Hepatic stellate cell (primary cell): ENCODE data around the gene ACSF3.
A peak's percentile ranks its signal among the peaks of the same experiment; 100 is the strongest.
"Not testable (repeated sequence)": the region's sequence is repeated elsewhere in the genome, so short reads cannot be mapped to it uniquely, and the experiment has no call there.

Source experiments
- DNase-seq: peaks from one replicate; pipeline ENCODE4 v3.0.0; 2011; ENCODE audit warnings: low spot score

The ACSF3 gene

DNA sequence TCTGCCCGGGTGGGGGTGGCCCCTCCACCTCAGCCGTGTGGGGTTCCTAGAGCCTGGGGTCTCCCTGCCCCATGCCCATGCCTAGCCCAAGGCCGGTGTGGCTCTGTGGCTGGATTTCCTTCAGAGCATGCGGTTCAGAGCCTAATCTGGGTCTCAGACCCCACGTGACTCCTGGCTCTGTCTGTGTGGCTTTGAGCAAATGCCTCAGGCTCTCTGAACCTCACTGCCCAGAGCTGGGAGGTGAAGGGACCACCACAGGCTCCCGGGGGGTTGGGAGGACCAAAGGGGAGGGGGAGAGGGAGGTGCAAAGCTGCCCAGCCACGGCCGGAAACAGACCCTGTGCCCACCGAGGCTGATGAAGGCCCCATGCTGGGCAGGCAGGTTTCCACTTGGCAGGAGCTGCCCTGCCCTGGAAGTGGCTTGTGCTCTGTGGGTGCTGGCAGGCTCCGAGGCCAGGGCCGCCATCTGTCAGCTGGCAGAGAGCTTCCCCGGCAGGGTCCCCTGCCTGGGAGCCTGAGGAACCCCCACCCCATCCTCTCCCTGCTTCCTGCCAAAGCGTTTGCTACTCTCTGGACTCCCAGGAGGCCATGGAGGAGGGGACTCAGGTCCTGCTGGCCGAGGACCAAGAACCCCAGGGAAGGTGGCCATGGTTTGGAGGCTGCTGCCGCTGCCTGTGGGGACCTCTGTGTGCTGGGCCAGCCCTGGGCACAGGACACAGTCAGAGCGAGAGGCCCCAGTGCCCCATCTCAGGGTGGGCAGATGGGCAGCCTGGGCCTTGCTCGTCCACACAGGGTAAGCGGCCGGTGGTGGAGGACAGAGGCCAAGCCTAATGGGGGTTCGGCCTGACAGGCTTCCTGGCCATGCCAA lies 81.9 kb downstream of the ACSF3 start:
- DNase-seq, result no peak

- DNase-seq, result no peak
These were observed 82.6 kb downstream of the ACSF3 start for GRCh38 chr16:89176147-89176690.

DNA sequence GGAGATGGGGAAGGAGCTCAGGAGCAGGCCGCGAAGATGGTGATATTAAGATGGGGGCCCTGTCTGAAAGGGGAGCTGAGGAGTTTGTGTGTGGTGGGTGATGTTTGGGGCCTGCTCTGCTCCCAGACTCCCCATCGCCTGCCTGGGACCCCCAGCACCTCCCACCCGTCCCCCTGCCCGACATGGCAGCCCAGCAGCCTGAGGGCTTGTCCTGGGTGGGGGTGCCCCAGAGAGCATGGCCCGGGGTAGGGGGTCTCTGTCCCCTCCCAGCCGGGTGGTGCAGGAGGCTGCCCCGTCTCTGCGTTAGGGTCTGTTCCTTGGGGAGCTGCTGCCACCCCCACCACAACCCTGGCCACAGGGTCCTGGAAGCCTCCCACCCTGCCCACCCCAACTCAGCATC lies 83.1 kb downstream of the ACSF3 start:
- no peak for DNase-seq

- DNase-seq, result no peak
These were observed 83.8 kb downstream of the ACSF3 start for GRCh38 chr16:89177501-89177900.

GRCh38 chr16:89178453-89179147 lies 84.9 kb downstream of the ACSF3 start:
- no peak for DNase-seq

DNA sequence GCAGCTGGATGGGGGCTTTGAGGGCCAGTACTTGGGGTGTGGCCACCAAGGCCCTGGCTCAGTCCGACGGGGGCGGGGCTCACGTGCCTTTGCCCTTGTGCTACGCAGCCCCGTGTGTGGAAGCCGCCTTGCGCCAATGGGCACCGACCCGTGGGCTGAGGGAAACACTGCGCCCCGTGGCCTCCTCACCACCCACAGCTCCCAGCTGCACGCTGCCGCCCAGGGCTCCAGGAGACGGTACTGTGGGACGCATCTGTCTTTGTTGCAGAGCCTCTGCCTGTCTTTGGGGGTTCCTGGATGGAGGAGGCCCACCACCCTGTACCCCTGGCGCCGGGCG lies 85.5 kb downstream of the ACSF3 start:
- DNase-seq, result no peak

DNA sequence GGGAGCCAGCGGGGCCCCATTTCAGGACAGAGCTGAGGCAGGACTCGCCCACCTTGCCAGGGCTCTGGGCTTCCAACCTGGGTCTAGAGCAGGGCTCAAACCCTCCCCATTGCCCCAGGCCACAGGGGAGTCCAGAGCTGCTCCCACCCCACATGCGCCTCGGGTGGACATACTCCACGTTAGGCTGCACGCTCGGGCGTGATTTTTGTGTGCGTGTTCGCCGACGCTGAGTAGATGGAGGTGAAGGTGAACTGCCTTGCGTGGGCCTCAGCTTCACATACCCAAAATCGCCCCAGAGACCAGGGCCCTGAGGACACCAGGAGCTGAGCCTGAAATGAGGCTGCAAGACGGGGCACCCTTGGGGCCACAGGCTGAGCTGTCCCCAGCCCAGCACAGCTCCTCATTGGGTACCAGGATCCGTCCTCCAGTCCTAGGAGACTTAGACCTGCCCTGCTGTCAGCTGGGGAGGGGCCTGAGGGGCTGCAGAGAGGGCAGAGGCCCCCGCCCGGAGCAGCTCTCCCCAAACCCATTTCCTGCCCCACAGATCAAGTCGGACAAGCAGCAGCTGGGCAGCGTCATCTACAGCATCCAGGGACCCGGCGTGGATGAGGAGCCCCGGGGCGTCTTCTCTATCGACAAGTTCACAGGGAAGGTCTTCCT lies 86.1 kb downstream of the ACSF3 start:
- DNase-seq, result no peak

DNA sequence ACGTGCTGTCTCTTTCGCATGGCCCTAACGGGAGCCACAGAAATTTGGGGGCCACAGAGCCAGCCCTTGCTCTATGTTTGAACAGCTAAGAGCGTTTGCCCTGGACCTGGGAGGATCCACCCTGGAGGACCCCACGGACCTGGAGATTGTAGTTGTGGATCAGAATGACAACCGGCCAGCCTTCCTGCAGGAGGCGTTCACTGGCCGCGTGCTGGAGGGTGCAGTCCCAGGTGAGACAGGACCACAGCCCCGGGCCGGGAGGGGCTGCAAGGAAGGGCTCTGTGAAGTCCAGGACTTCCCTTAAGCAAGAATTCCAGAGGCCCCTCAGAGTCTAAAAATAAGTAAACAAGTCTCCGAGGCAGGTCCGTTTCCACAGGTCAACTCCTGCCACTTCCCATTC lies 89.8 kb downstream of the ACSF3 start:
- DNase-seq, result no peak

GRCh38 chr16:89183975-89184676 lies 90.5 kb downstream of the ACSF3 start:
- no peak for DNase-seq

DNA sequence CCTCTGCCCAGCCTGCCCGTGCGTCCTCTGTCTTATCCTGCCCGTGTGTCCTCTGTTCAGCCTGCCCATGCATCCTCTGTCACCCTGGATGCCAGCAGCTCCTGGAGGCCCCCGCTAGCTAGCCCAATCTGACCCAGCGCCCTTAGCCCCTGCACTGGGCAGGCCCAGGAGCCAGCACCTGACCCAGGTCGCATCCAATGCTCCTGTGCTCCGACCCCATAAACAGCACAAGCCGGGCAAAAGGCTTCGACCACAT lies 91.0 kb downstream of the ACSF3 start:
- DNase-seq, result no peak

DNA sequence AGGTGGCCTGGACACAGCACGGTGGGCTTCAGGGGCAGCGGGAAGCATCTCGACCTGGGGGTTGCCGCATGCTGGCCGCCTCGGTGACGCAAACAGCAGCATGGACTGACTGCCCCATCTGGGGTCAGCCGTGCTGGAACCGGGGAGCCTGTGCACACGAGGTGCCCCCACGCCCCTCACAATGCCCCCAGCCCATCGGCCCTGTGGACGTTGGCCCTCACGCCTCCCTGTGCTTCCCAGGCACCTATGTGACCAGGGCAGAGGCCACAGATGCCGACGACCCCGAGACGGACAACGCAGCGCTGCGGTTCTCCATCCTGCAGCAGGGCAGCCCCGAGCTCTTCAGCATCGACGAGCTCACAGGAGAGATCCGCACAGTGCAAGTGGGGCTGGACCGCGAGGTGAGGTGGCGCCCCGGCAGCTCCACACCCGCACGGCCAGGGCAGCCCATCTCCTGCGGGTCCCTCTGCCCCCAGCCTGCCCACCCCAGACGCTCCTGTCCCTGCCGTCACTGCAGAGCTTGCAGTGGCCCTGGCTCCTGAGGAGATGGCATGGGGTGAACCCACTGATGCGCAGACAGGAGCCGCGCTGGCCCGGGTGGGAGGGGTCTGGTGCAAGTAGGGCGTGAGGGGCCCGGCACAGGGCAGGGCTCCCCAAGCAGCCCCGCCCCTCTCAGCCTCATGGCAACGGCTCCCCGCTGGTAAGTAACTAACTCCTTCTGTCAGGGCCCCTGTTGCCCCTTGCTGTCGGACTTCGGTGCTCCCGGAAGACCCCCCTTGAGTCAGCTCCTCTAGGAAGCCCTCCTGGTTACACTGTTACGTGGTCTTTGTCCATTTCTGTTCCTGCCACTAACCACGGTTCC lies 91.5 kb downstream of the ACSF3 start:
- DNase-seq, result no peak

DNA sequence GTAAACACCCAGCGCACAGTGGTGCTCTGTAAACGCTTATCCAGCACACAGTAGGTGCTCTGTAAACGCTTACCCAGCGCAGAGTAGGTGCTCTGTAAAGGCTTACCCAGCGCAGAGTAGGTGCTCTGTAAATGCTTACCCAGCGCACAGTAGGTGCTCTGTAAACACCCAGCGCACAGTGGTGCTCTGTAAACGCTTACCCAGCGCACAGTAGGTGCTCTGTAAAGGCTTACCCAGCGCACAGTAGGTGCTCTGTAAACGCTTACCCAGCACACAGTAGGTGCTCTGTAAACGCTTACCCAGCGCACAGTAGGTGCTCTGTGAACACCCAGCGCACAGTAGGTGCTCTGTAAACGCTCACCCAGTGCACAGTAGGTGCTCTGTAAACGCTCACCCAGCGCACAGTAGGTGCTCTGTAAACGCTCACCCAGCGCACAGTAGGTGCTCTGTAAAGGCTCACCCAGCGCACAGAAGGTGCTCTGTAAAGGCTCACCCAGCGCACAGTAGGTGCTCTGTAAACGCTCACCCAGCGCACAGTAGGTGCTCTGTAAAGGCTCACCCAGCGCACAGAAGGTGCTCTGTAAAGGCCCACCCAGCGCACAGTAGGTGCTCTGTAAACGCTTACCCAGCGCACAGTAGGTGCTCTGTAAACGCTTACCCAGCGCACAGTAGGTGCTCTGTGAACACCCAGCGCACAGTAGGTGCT lies 92.4 kb downstream of the ACSF3 start:
- not testable (repeated sequence) for DNase-seq

GRCh38 chr16:89186593-89187031 lies 93.0 kb downstream of the ACSF3 start:
- not testable (repeated sequence) for DNase-seq

GRCh38 chr16:89187032-89187769 lies 93.5 kb downstream of the ACSF3 start:
- peak; percentile 51 for DNase-seq

DNA sequence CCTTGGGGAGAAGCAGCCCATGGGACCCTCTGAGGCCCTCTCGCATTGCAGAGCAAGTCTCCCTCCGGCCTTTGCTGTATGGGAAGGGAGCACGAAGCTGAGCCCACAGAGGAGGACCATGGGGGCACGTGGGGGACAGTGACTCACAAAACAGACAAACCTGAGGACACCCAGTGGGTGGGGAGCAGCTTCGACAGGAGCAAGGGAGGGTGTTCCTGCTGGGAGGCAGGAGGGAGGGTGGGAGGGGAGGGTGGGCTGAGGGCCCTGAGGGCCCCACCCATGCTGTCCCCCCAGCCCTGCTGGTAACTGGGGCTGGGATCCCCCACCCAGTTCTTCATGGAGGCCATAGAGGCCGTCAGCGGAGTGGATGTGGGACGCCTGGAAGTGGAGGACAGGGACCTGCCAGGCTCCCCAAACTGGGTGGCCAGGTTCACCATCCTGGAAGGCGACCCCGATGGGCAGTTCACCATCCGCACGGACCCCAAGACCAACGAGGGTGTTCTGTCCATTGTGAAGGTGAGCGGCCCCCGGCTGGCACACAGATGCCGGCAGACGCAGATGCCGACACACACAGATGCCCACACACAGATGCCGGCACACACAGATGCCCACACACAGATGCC lies 94.2 kb downstream of the ACSF3 start:
- peak; percentile 68 for DNase-seq

GRCh38 chr16:89188471-89189357 lies 95.1 kb downstream of the ACSF3 start:
- not testable (repeated sequence) for DNase-seq

DNA sequence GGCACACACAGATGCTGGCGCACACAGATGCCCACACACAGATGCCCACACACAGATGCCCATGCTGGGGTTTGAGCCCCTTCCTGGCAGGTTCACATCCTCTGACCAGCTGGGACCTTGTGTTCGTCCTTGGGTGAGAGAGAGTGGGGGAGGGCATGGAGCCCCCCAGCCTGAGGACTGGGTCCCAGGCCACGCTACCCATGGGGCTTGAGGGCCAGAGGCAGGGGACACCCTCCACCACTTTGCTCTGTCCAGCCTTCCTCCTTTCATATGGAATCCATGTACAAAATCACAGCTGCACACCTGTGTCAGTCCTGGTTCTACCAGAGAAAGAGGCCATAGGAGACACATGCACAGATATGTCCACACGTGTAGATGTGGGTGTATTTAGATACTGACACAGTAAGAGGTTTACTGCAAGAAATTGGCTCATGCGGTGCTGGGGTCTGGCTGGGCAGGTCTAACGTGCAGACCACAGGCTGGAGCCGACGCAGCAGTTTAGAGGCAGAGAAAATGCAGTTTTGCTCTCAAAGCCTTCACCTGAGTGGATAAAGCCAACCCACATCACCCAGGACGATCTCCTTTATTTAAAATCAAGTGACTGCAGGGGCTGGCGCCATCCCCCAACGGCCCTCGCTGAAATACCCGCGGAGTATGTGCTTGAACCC lies 95.8 kb downstream of the ACSF3 start:
- DNase-seq, result no peak
